COLO668 (cell line): ENCODE results near the gene EIF3CL.
"Not testable (repeated sequence)": the region's sequence is repeated elsewhere in the genome, so short reads cannot be mapped to it uniquely, and the experiment has no call there.

ENCODE experiments used
- DNase-seq: peaks from one replicate; lab custom pipeline; 2025; ENCODE audit not compliant: unreplicated experiment; lab: John Stamatoyannopoulos, UW

EIF3CL gene, protein sequence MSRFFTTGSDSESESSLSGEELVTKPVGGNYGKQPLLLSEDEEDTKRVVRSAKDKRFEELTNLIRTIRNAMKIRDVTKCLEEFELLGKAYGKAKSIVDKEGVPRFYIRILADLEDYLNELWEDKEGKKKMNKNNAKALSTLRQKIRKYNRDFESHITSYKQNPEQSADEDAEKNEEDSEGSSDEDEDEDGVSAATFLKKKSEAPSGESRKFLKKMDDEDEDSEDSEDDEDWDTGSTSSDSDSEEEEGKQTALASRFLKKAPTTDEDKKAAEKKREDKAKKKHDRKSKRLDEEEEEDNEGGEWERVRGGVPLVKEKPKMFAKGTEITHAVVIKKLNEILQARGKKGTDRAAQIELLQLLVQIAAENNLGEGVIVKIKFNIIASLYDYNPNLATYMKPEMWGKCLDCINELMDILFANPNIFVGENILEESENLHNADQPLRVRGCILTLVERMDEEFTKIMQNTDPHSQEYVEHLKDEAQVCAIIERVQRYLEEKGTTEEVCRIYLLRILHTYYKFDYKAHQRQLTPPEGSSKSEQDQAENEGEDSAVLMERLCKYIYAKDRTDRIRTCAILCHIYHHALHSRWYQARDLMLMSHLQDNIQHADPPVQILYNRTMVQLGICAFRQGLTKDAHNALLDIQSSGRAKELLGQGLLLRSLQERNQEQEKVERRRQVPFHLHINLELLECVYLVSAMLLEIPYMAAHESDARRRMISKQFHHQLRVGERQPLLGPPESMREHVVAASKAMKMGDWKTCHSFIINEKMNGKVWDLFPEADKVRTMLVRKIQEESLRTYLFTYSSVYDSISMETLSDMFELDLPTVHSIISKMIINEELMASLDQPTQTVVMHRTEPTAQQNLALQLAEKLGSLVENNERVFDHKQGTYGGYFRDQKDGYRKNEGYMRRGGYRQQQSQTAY

DNA sequence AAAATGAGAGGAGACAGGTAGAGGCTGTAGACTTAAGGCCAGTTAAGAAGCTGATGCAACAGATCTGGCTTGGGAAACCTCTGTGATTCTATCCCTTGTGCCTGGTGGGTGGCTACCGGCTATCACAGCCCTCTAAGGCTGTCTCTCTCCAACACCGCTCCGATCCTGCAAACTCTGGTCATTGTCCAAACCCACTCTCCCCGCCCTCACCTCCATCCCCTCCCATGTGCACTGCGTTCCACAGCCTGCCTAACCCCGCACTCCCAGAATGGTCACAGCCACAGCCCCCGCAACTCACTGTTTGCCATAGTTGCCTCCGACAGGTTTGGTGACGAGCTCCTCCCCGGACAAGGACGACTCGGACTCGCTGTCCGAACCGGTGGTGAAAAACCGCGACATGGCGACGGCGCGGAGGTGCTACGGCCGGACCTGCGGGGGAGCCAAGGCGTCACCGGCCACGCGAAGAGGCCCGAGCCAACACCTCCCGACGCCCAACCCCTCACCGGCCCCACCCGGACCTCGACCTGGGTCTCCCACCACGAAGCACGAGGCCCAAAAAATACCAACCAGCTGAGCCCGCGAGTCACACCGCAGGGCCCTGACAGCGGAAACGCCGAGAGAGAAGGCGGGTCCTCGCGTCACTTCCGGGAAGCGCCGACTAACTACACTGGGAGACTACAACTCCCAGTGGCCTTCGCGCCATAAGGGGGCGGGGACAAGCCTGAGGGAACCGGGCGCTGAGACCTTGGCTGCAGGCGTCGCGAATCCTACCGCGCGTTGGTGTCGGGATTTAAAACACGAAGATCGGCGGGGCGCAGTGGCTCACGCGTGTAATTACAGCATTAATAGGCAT is at the start of gene EIF3CL:
Gene EIF3CL (minus strand): TSS at position 622 of the 853 bp plus-strand sequence. CDS start 223 bp downstream, at position 399.
- DNase-seq: not testable (repeated sequence)

DNA sequence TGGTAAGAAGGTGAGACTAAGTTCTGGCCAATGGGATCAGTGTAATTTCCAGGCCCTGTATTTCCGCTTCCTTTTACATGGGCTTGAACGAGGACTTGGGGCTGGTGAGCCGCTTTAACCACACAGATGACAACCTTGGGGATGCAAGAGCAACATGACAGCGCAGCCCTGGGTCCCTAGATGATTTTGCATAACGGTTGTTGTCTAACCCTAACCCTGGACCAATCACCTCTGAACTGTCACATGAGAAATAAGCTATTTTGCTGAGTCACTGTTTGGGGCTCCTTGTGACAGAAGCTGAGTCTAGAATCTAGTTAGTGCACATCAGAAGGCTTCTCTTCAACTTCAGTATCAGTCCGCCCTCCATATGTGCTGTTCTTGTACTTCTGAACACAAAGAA is 43.4 kb upstream of the EIF3CL start:
- DNase-seq: not testable (repeated sequence)

DNA sequence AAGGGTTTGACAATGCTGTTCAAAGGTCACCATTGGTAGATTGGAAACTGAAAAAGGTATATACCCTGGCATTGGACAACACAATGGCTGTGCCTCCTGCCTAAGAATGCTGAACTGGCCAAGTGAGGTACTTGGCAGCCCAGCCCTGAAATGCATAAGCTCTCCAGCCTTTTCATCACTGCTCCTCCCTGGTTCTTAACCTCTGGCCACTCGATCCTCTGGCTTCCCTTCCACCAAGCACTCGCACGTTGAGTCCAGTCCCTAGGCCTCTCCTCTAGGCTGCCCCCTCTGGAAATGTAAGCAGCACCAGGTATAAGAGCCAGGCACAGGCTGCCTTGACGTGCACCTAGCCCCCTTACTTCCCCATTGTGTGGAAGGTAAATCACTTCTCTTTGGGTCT is 42.7 kb upstream of the EIF3CL start:
- not testable (repeated sequence) for DNase-seq

DNA sequence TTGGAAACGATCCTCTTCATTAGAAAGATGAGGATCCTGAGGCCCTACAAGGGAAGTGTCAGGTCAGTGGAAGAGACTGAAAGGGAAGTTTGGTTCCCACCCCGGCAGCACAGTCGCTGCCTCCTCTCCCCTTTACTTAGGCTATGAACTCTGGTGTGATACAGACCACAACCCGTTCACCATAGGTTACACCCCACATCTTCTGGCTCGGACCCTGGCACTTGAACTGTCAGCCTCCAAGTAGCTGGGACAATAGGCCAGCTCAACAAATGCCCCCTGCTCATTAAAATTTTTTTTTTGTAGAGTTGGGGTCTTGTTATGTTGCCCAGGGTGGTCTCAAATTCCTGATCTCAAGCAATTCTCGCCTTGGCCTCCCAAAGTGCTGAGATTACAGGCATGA is 40.3 kb upstream of the EIF3CL start:
- not testable (repeated sequence) for DNase-seq

DNA sequence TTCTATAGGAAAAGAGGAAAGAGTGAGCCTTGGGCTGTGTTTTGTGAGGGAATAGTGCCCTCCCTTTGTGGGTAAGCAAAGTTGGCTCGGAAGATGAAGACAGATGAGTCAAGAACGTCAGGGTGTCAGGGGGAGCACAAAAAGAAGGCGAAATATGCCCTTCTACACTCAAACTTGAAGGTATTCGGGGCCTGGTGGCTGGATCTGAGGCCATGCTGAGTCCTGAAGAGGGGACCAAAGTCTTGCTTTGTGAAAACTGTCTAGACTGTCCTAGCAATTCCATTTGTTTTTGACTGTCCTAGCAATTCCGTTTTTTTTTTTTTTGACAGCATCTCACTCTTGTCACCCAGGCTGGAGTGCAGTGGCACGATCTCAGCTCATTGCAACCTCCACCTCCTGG is 35.3 kb upstream of the EIF3CL start:
- DNase-seq: not testable (repeated sequence)

DNA sequence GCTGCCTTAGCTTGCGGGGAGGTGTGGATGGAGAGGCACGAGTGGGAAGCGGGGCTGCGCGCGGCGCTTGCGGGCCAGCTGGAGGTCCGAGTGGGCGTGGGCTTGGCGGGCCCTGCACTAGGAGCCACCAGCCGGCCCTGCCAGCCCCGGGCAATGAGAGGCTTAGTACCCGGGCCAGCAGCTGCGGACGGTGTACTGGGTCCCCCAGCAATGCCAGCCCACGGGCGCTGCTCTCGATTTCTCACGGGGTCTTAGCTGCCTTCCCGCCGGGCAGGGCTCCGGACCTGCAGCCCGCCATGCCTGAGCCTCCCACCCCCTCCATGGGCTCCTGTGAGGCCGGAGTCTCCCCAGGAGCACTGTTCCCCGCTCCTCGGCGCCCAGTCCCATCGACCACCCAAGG is 31.7 kb upstream of the EIF3CL start:
- DNase-seq: not testable (repeated sequence)

DNA sequence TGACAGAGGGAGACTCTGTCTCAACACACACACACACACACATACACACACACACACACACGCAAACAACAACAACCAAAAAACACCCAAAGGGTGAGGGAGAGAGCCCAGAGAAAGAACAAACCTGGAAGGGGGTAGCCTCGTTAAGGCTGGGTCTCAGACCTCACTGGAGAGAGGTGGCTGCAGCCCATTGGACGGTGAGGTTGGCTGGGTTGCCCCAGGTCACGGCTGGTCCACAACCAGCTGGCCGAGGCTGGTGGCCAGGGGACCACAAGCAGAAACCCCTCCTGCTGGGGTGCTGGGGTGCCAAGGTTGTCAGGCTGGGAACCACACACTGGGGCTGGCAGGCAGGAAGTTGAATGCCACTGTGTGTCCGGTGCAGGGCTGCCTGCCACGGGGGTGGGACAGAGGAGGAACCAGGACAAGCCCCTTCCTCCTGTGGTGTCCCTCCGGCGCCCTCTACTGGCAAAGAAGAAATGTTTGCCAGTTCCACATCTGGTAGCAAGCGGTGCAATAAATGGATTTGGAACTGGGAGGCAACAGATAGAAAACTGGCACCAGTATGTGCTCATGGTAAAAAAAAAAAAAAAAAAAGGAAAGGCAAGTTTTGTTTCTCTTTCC is 22.5 kb upstream of the EIF3CL start:
- not testable (repeated sequence) for DNase-seq

DNA sequence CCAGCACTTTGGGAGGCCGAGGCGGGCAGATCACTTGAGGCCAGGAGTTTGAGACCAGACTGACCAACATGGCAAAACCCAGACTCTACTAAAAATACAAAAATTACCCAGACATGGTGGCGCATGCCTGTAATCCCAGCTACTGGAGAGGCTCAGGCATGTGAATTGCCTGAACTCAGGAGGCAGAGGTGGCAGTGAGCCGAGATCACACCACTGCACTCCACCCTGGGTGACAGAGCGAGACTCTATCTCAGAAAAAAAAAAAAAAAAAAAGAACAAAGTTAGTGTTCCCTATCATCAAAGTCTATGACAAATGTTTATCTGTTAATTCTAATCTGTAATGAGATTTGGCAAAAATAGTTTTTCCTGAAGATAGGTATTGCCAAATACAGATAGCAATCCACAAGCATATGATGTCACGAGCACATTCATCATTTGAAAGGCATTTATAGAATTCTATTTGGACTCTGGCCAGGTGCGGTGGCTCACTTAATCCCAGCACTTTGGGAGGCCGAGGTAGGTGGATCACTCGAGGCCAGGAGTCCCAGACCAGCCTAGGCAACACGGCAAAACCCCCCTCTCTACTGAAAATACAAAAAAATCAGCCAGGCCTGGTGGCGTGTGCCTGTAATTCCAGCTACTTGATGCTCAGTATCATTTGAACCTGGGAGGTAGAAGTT is 17.6 kb upstream of the EIF3CL start:
- not testable (repeated sequence) for DNase-seq

DNA sequence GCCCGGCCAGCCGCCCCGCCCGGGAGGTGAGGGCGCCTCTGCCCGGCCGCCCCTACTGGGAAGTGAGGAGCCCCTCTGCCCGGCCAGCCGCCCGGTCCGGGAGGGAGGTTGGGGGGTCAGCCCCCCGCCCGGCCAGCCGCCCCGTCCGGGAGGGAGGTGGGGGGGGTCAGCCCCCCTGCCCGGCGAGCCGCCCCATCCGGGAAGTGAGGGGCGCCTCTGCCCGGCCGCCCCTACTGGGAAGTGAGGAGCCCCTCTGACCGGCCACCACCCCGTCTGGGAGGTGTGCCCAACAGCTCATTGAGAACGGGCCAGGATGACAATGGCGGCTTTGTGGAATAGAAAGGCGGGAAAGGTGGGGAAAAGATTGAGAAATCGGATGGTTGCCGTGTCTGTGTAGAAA is 13.4 kb upstream of the EIF3CL start:
- not testable (repeated sequence) for DNase-seq

DNA sequence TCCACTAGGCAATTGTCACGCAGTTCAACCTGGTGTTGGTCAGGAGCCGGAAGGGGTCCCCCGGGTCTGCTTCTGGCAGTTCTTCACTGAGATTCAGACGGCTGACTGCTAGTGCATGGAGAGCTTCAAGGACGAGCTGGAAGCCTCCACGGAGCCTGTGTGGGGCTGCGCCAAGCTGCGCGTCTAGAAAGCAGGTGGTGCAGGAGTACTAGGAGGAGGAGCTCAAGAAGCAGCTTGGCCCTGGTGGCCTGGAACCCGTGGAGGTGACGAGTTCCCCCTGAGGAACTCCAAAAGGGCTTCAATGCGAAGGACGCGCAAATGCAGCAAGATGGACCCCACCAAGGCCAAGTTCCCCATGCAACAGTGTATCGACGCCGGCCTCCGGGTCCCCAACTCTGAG is 10.9 kb upstream of the EIF3CL start:
- DNase-seq: not testable (repeated sequence)

DNA sequence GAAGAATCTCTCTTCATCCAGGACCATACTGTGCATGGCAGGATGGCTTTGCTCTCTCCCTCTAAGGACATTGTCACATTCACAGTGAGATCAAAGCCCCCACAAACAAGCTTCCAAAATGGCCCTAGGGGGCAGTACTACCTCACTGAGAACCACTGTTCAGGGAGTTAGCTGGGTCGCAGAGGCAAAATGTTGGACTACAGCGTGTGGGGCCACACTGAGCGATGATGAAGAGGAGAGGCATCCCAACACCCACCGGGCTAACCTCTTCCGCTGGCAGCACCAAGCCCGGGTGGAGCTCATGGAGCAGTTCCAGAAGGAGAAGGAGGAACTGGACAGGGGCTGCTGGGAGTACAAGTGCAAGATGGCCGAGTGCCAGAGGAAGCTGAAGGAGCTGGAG is 9.9 kb upstream of the EIF3CL start:
- DNase-seq: not testable (repeated sequence)

DNA sequence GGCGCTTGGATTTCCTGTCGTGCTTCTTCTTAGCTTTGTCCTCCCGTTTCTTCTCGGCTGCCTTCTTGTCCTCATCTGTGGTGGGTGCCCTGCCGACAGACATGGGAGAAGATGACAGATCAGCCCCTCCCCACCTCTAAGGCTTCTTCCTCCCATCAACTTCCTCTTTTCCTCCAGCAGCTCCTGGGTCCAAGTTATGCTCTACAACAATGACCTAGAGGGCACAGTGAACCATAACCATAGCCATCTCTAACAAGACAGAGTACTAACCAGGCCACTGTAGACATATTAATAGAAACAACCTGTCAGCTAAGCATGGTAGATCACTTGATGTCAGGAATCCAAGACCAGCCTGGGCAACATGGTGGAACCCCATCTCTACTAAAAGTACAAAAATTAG is 11.6 kb downstream of the EIF3CL start:
- not testable (repeated sequence) for DNase-seq

DNA sequence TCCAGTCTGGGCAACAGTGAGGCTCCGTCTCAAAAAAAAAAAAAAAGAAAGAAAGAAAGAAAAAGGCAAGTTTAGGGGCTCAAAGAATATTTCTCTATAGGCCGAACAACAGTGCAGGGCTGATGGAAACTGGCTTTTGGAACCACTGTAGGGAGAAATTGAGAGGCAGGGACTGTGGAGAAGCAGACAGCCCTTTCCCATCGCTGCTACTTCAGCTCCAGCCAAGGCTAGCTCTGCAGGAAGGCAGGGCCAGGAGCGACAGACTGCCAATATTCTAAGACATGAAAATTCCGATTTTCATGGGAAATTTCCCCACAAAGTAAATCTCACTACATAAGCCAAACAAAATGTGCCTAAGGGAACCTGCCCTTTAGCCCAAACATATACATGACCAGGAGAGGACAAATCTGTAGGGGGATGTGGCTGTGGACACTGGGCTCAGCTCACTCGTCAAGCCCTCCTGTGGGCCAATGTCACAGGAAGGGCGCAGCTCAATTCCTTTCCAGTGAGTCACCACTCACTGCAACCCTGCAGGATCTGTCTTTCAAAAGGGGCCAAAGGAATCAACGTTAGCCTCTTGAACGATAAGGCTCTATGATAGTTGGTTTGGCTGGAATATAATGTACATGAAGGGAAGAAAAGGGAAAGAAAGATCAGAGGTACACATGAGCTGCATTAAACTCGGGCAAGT is 21.3 kb downstream of the EIF3CL start:
- not testable (repeated sequence) for DNase-seq

DNA sequence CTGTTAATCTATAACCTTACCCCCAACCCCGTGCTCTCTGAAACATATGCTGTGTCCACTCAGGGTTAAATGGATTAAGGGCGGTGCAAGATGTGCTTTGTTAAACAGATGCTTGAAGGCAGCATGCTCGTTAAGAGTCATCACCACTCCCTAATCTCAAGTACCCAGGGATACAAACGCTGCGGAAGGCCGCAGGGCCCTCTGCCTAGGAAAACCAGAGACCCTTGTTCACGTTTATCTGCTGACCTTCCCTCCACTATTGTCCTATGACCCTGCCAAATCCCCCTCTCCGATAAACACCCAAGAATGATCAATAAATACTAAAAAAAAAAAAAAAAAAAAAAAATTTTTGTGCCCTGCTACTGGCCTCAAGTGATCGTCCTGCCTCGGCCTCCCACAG is 25.8 kb downstream of the EIF3CL start:
- DNase-seq: not testable (repeated sequence)

DNA sequence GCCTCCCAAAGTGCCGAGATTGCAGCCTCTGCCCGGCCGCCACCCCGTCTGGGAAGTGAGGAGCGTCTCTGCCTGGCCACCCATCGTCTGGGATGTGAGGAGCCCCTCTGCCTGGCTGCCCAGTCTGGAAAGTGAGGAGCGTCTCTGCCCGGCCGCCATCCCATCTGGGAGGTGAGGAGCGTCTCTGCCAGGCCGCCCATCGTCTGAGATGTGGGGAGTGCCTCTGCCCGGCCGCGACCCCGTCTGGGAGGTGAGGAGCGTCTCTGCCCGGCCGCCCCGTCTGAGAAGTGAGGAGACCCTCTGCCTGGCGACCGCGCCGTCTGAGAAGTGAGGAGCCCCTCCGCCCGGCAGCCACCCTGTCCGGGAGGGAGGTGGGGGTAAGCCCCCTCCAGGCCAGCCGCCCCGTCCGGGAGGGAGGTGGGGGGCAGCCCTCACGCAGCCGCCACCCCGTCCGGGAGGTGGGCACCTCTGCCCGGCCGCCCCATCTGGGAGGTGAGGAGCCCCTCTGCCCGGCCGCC is 26.5 kb downstream of the EIF3CL start:
- not testable (repeated sequence) for DNase-seq

DNA sequence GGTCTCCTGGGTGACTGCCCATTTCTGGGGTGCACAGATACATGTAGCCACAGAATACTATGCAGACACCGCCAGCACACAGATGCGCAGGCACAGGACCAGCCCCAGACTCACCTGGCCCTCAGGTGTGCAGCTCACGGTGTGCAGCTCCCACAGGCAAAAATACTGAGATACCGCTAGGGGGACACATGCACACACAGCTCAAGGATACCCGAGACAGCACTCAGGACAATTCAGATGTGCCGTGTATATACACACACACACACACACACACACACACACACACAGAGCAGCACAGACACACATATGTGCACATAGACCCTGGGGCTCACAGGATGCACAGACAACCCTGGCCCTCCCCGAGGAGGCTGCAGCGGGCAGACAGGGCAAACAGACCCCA is 28.5 kb downstream of the EIF3CL start:
- not testable (repeated sequence) for DNase-seq

DNA sequence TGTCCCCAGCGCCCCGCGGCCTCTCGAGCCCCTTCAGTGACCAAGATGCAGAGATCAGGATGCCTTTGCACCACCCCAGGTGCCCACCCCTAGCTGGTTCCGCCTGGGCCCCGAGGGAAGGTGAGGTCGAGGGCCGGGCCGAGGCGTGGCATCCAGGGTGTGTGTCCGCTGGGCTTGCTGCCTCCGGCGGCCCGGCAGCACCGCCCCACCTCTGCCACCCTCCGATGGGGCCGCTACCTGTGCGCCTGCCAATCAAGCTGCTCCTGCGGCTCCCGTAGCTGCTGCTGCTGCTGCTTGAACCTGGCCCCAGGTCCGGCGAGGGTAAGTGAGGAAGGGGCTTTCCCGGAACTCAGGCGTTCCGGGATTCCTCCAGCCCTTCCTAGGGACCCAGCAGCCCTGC is 29.4 kb downstream of the EIF3CL start:
- not testable (repeated sequence) for DNase-seq

DNA sequence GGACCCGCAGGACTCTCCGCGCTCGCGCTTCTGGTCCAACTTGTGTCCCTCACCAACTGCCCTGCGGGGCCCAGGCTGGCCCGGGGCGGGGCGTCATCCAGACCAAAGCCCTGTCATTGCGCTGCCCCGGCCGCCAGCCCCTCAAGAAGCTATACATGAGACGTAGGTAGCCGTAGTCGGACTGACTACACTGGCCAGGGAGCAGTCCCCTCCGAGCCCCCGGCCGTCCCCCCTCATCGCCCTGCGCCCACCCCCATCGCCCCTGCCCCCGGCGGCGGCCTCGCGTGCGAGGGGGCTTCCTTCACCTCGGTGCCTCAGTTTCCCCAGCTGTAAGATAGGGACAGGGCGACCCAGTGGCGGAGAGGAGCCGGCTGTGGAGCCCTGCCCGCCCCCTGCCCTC is 35.7 kb downstream of the EIF3CL start:
- DNase-seq: not testable (repeated sequence)
